SIG-M5 treated with dmso at 0.1 percent for 504 hours (cell line): ENCODE results near the gene RASA3.

Source experiments
- DNase-seq: peaks from one replicate; lab custom pipeline; 2025; ENCODE audit not compliant: unreplicated experiment; lab: John Stamatoyannopoulos, UW

RASA3 gene

DNA sequence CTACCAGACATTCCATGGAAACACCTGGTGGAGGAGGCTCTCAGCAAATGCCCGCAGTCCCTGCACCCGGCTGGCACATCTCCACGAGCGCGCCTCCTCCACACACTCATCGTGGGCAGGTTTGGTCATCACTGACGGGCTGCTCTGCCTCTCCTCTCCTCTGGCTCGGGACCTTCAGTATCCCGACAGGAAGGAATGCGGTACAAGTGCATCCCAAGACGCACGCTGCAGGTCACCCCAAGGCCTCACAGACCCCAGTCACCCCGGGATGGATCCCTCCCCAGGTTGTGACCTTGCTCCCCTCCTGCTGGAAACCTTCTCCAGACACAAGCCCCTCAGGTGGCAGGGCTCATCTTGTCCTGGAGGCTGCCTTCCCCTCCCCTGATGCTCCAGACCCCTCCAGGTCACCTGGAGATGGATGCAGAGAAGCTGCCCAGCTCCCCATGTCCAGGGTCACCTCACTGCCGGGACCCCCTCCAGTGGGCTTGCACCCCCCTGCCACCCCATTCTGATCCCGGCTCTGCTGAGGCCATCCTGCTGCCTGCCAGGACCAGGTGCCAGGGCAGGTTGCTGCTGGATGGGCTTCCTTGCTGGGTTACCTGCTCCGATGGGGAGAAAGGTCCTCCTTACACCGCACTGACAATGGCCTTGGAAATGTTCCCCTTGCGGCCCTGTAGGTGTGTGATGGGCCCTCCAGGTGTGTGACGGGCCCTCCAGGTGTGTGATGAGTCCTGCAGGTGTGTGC lies 188.4 kb downstream of the RASA3 start:
- DNase-seq = no peak

DNA sequence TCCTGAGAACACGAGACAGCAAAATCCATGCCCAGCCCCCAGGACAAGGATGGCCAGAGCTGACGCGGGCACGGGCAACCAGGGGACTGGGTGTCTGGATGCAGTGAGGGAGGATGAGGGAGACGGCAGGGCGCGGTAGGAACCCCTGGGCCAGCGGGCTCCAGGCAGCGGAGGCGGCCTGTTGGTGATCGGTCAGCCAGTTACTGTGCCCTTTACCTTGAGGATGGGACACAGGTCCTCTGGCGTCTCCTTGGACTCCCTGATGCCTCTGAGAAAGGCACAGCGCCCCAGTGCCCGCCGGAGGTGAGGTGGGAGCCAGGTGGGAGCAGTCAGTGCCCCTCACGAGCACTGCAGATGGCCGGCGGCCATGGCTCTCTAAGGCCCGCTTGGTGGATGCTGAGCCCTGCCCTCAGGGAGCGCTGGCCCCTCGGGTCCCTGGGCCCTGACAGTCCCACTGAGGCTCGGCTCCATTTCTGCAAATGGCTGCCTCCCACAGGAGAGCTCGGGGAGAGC lies 189.8 kb downstream of the RASA3 start:
- DNase-seq = no peak

DNA sequence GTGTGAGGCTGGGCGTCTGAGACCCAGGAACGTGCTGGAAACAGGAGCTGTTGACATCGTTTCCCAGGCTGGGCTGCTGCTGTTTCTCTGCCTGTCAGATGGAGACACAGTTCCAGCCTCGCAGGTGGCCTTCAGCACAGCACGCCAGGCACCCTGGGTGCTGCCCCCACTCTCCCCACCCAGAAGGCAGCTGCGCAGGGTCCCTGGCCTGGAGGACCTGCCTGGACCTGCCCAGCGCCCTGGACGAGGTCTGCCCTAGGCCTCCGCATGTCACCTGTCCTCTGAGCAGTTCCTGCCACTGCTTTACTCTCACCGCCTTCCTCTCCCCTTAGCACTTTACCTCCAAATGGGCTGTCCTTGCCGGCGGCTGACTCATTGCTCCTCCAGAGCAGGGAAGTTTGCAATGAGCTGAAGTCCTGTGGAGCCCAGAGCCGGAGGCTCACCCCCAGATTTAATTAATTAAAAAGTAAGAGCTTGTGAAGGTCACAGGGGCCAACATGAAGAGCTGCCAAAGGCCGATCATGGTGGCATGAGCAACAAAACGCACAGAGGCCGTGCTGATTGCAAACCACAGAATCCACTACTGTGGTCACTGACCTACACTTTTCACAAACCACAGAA lies 190.7 kb downstream of the RASA3 start:
- no peak for DNase-seq

DNA sequence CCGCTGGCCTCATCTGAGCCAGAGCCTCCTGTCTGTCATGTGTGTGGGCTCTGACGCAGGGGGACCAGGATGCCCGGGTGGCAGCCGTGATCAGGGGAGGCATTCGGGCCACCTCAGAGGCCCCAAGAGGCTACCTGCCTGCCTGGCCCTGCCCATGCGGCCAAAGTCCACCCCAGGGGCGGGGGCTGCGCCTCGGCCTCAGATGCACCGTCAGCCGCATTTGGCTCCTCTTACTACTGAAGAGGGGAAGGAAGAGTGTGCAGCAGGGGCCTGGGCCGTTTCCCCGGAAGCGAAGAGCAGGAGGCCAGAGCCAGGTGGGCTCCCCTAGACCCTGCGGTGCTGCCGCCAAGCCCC lies 192.5 kb downstream of the RASA3 start:
- no peak for DNase-seq

DNA sequence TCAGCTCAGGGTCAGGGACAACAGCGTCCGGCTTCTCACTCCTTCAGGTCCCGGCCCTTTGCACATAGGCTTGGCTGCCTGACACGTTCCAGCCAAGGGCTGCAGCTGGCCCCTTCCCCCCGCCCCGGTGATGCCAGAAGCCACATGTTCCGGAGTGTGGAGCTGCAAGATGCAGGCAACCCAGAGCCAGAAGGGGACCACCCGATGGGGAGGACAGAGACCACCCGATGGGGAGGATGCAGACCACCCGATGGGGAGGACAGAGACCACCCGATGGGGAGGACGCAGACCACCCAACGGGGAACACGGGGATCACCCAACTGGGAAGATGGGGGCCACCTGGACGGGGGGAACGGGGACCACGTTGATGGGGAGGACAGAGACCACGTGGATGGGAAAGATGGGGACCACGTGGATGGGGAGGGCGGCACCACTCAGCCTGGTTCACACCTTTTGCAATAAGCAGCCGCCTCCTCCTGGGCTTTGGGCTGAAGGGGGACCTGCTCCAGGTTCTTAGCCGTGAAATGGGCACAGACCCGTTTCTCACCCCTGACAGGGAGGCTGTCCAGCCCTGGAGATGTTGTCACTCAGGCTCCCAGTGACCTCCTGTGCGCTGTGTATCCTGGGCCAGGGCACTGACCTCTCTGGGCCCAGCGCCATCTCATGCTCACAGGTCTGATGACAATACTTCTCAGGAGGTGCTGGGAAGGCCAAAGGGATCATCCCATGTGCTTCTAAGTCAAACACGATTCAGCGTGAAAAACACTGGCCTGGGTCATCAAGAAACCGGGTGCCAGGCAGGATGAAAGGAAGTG lies 193.1 kb downstream of the RASA3 start:
- DNase-seq = no peak

DNA sequence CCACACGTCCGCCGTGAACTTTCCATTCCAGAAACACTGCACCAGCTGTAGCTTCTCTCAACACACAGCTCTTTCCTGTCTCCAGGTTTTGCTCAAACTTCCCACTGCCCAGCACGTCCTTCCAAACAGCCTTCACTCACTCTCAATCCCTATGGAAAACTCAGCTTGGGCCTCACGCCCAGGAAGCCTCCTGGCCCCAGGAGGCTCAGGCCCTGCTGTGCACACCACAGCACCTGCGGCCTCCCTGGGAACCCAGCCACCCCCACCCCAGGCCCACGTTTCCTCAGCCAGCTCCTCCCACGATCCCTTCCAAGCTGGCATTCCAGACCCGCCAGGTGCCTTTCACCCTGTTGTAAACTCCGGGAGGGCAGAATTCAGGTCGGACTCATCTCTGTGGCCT lies 193.7 kb downstream of the RASA3 start:
- DNase-seq = no peak

DNA sequence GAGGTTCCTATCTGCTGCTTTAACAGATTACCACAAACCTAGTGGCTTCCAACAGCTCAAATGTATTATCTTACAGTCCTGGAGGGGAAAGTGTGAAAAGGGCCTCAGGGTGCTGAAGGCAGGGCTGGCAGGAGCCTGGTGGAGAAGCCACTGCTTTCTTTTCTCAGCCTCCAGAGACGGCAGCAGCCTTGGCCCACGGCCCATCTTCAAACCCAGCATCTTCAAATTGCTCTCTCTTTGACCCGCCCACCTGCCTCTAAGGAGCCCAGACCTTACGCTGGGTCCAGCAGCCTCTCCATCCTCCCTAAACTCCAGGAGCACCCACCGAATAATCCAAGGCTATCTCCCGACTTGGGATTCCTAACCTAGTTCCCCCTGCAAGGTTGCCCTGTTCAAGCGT lies 194.2 kb downstream of the RASA3 start:
- no peak for DNase-seq

DNA sequence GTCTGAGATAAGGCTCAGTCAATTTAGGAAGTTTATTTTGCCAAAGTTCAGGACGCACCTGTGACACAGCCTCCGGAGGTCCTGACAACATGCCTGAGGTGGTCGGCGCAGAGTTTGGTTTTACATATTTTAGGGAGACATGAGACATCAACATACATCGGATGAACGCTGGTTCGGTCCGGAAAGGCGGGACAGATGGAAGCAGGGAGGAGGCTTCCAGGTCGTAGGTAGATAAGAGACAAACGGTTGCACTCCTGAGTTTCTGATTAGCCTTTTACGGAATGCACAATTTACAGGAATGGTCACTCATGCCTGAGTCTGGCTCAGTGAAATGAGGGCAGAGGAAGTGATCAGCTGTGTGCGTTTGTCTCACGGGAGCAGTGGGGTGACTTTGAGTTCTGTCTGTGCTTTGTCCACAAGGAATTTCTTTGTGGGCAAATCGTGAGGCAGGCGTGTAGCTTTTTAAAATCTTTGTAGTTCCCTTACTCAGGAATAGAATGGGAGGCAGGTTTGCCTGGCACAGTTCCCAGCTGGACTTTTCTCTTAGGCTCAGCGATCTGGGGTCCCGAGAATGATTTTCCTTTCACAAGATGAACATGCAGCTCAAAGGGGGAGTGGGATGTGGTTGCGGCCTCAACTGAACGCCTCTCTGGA lies 194.8 kb downstream of the RASA3 start:
- DNase-seq = no peak

DNA sequence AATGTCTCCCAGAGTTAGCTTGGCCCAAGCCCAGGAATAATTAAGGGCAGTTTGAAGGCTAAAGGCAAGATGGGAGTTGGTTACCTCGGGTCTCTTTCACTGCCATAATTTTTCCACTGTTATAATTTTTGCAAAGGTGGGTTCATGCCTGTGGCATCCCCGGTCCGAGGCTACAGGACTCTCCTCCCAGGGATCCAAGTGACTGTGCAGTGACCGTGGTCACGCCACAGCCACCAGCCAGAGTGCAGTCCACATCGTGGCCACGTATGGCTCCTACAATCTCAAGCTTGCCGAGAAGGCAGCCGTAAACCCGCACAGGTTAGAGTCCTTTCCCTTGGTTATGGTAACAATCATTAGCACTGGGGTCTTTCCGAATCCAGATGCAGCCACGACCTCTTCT lies 195.3 kb downstream of the RASA3 start:
- DNase-seq = no peak

DNA sequence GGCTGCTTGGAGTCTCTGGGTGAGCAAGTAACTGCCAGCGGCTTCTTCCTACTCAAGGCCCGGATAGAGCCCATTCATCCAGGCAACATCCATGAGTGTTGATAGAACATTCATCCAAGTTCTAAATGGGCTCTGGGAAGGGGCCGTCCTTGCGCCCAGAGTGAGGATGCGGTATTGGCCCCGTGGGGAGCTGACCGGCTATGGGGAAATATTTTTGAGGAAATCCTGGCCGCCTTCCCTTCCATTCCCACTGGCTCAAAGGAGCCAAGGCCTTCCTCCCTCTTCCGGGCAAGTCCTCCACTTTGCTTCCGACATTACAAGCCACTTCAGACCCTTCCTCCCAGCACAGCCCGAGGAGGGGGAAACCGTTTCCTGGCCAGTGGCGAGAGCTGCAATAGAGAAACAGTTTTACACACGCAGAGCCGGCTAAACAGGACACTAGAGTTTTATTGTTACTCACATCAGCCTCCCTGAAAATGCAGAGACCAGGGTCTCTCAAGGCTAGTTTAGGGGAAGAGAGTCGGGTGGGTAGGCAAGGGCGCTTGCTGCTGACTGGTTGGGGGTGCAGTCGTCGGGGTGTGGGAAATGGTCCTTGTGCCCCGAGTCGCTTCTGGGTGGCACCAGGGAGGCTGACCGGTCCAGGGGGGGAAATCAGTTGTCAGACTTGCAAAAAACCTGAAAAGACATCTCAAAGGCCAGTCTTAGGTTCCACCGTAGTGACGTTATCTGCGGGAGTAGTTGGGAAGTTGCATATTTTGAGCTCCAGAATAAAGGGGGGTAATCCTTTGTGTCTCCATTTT lies 196.1 kb downstream of the RASA3 start:
- DNase-seq = no peak

DNA sequence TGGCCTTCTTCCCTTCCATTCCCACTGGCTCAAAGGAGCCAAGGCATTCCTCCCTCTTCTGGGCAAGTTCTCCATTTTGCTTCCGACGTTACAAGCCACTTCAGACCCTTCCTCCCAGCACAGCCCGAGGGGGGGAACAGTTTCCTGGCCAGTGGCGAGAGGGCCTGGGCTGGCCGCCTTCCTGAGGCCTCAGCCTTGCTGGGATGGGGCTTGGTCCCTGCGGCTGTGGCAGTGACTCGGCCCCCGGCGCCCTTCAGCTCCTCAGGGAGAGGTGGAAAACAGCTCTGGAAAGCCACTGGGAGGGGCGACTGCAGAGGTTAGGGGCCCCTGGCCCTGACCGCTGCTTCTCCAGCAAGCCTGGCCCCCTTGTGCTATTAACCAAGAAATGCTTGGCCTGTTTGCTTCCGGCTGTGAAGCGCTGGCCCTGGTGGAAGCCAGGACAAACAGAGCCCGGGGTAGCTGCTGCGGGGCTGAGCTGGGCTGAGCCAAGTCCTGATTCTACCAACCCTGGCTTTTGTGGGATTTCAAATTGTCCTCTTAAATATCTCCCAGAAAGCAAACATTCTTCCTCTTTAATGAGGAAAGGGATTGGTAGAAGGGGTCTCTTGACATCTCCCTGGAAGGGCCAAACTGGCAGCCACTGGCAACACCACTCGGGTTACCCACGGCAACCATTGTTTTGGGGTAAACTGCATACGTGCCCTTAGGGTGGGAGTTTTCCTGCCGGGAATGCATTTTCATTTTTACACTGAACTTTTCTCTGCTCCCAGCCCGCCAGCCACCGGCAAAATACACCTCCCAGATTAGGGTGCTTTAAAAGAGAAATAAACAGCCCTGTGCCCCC lies 197.2 kb downstream of the RASA3 start:
- no peak for DNase-seq

DNA sequence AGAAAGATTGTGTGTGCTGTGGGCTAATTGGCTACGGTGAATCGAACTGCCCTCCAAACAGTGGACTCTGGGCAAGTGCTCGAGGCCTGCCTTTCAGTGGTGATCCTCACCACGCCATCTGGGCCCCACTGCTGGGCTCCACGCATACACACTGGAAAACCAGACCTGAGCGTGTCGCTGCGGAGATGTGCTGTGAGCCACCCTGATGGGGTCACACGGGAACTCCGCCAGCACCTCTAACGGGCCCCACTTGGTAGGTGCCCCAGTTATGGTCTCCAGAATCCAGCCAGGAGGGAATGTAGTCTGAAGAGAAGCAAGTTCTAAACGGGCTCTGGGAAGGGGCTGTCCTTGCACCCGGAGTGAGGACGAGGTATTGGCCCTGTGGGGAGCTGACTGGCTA lies 197.8 kb downstream of the RASA3 start:
- DNase-seq = no peak

DNA sequence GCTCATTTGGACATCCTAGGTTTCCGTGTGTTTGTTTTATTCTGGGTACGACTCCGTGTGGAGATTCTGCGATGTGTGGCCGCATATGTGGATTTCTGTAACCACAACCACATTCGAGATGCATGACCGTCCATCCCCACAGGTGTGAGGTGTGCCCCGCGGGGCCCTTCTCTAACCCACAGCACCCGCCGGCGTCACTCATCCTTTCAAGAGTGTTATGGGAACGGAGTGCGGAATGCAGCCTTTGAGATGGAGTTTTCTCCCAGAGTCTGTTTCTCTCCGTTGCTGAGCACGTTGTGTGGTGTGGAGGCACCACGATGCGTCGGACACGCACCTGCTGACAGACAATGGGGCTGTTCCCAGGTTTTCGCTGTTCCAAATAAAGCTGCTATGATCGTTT lies 198.5 kb downstream of the RASA3 start:
- no peak for DNase-seq

DNA sequence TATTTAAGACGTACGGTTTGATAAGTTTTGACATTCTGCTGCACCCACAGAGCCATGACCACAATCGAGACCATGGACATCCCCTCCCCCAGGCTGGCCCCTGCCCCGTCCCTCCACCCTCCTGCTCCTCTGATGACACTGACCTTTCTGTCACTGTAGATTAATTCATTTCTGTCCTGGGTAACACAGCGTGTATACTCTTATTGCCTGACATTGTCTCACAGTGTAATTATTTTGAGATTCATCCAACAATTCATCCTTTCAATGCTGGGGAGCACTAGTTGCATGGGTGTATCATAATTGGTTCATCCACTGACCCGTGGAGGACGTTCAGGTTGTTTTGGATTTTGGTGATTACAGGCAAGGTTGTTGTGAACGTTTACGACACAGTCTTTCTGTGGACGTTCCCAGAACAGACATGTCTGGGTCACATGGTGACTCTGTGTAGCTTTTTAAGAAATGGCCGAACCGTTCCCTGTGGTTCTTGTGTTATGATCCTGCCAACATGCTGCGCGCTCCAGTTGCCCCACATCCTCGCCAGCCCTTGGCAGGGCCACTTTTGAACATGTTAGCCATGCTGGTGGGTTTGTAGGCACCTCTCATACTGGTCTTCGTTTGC lies 200.5 kb downstream of the RASA3 start:
- no peak for DNase-seq

DNA sequence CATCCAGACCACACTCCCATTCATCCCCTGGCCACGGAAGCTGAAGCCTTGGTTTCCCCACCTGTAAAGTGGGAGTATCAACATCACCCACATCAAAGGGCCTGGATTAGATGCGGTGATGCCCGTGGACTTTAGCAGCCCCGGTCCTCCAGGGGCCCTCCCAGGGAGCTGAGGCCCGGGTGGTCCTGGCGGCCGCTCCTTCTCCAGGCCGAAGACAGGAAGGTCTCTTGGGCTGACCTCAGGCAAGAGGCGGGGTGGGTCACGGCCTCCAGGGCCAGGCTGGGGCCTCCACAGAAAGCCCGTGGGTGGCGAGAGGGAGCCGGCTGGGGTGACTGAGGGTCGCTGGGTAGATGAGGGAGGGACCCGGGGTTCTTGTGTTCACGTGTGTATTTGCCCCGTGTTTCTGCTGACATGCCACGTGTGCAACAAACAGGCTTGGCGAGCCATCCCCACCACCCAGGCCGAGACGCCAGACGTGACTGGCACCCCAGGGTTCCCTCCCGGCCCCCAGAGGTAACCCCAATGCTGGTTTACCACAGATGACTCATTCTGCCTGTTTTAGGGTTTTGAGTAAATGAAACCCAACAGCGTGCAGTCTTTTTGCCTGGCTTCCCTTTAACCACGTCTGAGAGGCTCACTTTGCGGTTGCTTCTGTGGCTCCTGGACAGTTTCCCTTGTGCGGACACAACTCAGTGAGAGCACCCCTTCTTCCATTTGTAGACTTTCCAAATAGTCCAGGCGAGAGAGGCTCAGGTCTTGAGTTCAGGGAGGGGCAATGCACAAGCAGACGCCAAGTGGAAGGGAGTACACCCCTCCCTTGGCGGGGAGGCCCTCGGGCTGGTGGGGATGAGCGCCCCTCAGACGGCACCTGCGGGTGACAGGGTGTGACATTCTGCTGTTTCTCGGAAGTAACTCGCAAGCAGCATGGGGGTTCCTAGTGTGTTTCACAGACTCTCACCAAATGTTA lies 201.5 kb downstream of the RASA3 start:
- DNase-seq = no peak

DNA sequence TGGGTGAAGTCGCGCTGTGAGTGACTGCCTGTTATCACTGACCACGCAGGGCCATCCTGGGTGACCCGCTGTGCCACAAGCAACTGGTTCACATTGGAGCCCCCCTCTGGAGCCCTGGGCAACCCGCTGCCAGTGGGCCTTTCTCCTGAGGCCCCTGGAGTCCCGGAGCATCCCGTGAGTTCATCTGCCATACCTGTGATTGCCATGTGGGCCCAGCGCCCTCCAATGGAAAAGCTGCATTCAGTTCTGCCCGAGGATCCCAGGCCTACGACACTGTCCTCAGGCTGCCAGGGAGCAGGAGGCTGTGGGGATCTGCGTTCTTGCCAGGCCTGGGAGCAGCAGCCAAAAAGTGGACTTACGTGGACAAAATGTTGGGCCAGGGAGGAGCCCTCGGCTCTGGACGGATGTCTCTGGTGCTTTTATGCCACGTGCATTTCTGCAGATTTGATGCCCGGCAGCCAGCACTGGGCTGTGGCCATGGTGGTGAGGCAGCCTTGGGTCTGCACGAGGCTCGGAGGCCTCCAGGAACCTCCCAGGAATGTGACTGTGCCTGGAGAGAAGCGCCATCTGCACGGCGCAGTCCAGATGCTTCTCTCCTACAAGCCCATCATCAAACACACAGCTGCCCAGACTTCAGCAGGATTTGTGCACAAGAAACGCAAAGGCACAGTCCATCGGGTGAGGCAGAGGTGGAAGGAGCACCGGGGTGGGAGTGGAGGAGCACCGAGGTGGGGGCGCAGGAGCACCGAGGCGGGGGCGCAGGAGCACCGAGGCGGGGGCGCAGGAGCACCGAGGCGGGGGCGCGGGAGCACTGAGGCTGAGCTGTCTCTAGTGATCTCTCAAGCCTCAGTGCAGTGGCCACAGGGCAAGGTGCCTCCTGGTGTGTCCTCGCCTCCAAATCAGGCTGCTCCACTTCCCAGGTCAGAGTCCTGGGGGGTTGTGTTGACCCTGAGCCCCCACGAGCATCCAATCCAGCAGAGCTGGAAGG lies 202.5 kb downstream of the RASA3 start:
- no peak for DNase-seq
